Stimulated activated effector memory CD8-positive, alpha-beta T cell treated with anti-CD3 and anti-CD28 coated beads, Interleukin-12 subunit alpha, Interleukin-12 subunit beta, amount 100 ng/mL, for 72 hours (primary cell): ENCODE results near the gene MT3.

Experiments
- ATAC-seq: fragments of 150-1000 bp; cut with Tn5 transposase; 2 replicates; pipeline ENCODE4 v1.10.0; 2021
- DNase-seq, 2 donors: peaks; one replicate each; pipeline ENCODE4 v3.0.0; 2021 to 2022; ENCODE audit warnings: low spot score in 2 of 2
- H3K27ac Mint-ChIP-seq: one replicate; pipeline ENCODE4 v1.8.0; 2022; ENCODE audit warnings: mild to moderate bottlenecking, mixed read lengths
- H3K36me3 Mint-ChIP-seq: one replicate; pipeline ENCODE4 v1.8.0; 2022; ENCODE audit warnings: mild to moderate bottlenecking, mixed read lengths
- H3K4me1 Mint-ChIP-seq: one replicate; pipeline ENCODE4 v1.8.0; 2022; ENCODE audit warnings: mixed read lengths
- H3K4me3 Mint-ChIP-seq: one replicate; pipeline ENCODE4 v1.8.0; 2022; ENCODE audit warnings: mild to moderate bottlenecking, mixed read lengths
- H3K9me3 Mint-ChIP-seq: one replicate; pipeline ENCODE4 v1.8.0; 2022; ENCODE audit warnings: mixed read lengths

Gene MT3

GRCh38 chr16:56628486-56629350 is 39.4 kb downstream of the MT3 start:
- DNase-seq (no peak), ATAC-seq (no peak)
- no peak overlapping the region for H3K27ac Mint-ChIP-seq
- no peaks in the 10 kb centered on the region for H3K36me3 Mint-ChIP-seq
- no peaks in the 10 kb centered on the region for H3K9me3 Mint-ChIP-seq
- H3K4me3 Mint-ChIP-seq: no peak overlapping the region
- peaks cover 20% of the 10 kb centered on the region for H3K4me1 Mint-ChIP-seq

- peaks cover 20% of the 10 kb centered on the region for H3K4me1 Mint-ChIP-seq
- no peak overlapping the region for H3K27ac Mint-ChIP-seq
- DNase-seq: no peak
- H3K36me3 Mint-ChIP-seq: no peaks in the 10 kb centered on the region
- H3K4me3 Mint-ChIP-seq: no peak overlapping the region
- H3K9me3 Mint-ChIP-seq: no peaks in the 10 kb centered on the region
- no peak for ATAC-seq
Observed at GRCh38 chr16:56629531-56629930, 40.2 kb downstream of the MT3 start.

- no peaks in the 10 kb centered on the region for H3K36me3 Mint-ChIP-seq
- no peaks in the 10 kb centered on the region for H3K9me3 Mint-ChIP-seq
- ATAC-seq (peak; percentile 63), DNase-seq (no peak)
- H3K27ac Mint-ChIP-seq: no peak overlapping the region
- H3K4me3 Mint-ChIP-seq: no peak overlapping the region
- peaks cover 22% of the 10 kb centered on the region for H3K4me1 Mint-ChIP-seq
Observed at GRCh38 chr16:56630134-56630533, 40.8 kb downstream of the MT3 start.

GRCh38 chr16:56631197-56631596 is 41.9 kb downstream of the MT3 start:
- ATAC-seq (no peak), DNase-seq (no peak)
- no peak overlapping the region for H3K4me3 Mint-ChIP-seq
- peaks cover 17% of the 10 kb centered on the region for H3K4me1 Mint-ChIP-seq
- no peaks in the 10 kb centered on the region for H3K36me3 Mint-ChIP-seq
- no peaks in the 10 kb centered on the region for H3K9me3 Mint-ChIP-seq
- no peak overlapping the region for H3K27ac Mint-ChIP-seq

- Mint-ChIP-seq H3K4me3 (peak overlapping the region; percentile 60), H3K9me3 (no peaks in the 10 kb centered on the region), H3K4me1 (peaks cover 22% of the 10 kb centered on the region), H3K27ac (no peak overlapping the region), H3K36me3 (no peaks in the 10 kb centered on the region)
- ATAC-seq (no peak), DNase-seq (no peak)
Observed at GRCh38 chr16:56631832-56632155, 42.5 kb downstream of the MT3 start.

GRCh38 chr16:56632156-56632847 is 43.0 kb downstream of the MT3 start, which contains the start of gene MT1M:
Gene MT1M, plus strand, starts transcription at chr16:56632659. Its CDS starts 73 bp downstream, at chr16:56632732.
- H3K27ac Mint-ChIP-seq: no peak within 1 kb of the TSS
- DNase-seq (no peak), ATAC-seq (peak; percentile 42)
- peaks cover 23% of the 10 kb centered on the region for H3K4me1 Mint-ChIP-seq
- no peaks in the 10 kb centered on the region for H3K9me3 Mint-ChIP-seq
- no peaks in the 10 kb centered on the region for H3K36me3 Mint-ChIP-seq
- peak within 1 kb of the TSS; percentile 60 for H3K4me3 Mint-ChIP-seq

GRCh38 chr16:56632848-56633365 is 43.6 kb downstream of the MT3 start:
- H3K27ac Mint-ChIP-seq: no peak overlapping the region
- H3K4me3 Mint-ChIP-seq: peak overlapping the region; percentile 60
- DNase-seq (no peak), ATAC-seq (no peak)
- no peaks in the 10 kb centered on the region for H3K36me3 Mint-ChIP-seq
- no peaks in the 10 kb centered on the region for H3K9me3 Mint-ChIP-seq
- peaks cover 27% of the 10 kb centered on the region for H3K4me1 Mint-ChIP-seq

GRCh38 chr16:56633535-56633934 is 44.2 kb downstream of the MT3 start:
- no peak overlapping the region for H3K27ac Mint-ChIP-seq
- no peak for DNase-seq
- no peak for ATAC-seq
- no peaks in the 10 kb centered on the region for H3K36me3 Mint-ChIP-seq
- no peaks in the 10 kb centered on the region for H3K9me3 Mint-ChIP-seq
- H3K4me1 Mint-ChIP-seq: peaks cover 30% of the 10 kb centered on the region
- H3K4me3 Mint-ChIP-seq: no peak overlapping the region

- ATAC-seq: no peak
- Mint-ChIP-seq H3K4me1 (peaks cover 30% of the 10 kb centered on the region), H3K27ac (no peak overlapping the region)
Observed at GRCh38 chr16:56634715-56635440, 45.5 kb downstream of the MT3 start.

GRCh38 chr16:56635441-56635967 is 46.2 kb downstream of the MT3 start:
- Mint-ChIP-seq H3K36me3 (no peaks in the 10 kb centered on the region), H3K9me3 (no peaks in the 10 kb centered on the region), H3K4me3 (peak overlapping the region; percentile 68), H3K27ac (no peak overlapping the region), H3K4me1 (peaks cover 30% of the 10 kb centered on the region)
- DNase-seq (no peak), ATAC-seq (no peak)

More at GRCh38 chr16:56634715-56635440, 45.5 kb downstream of the MT3 start:
- H3K4me3 Mint-ChIP-seq: peak overlapping the region; percentile 68
- H3K36me3 Mint-ChIP-seq: no peaks in the 10 kb centered on the region
- H3K9me3 Mint-ChIP-seq: no peaks in the 10 kb centered on the region
- DNase-seq: no peak

GRCh38 chr16:56636616-56637413 is 47.5 kb downstream of the MT3 start:
- Mint-ChIP-seq H3K27ac (no peak overlapping the region), H3K4me3 (no peak overlapping the region), H3K36me3 (no peaks in the 10 kb centered on the region), H3K4me1 (peaks cover 27% of the 10 kb centered on the region), H3K9me3 (no peaks in the 10 kb centered on the region)
- DNase-seq: no peak
- no peak for ATAC-seq

GRCh38 chr16:56637814-56638750 is 48.8 kb downstream of the MT3 start, which contains the start of gene MT1A:
Gene MT1A, plus strand, starts transcription at chr16:56638666. Its CDS starts 73 bp downstream, at chr16:56638739.
- Mint-ChIP-seq H3K4me1 (peaks cover 30% of the 10 kb centered on the region), H3K27ac (no peak within 1 kb of the TSS), H3K4me3 (peak within 1 kb of the TSS; percentile 57), H3K36me3 (no peaks in the 10 kb centered on the region), H3K9me3 (no peaks in the 10 kb centered on the region)
- peak; percentile 49 for ATAC-seq
- no peak for DNase-seq

- no peak for ATAC-seq
- Mint-ChIP-seq H3K36me3 (no peaks in the 10 kb centered on the region), H3K4me1 (peaks cover 40% of the 10 kb centered on the region), H3K4me3 (peak overlapping the region; percentile 57), H3K9me3 (no peaks in the 10 kb centered on the region), H3K27ac (no peak overlapping the region)
- DNase-seq: no peak
Observed at GRCh38 chr16:56639045-56639444, 49.7 kb downstream of the MT3 start.
